ENCODE results near the gene ROBO1.

GRCh38 chr3:79125313-79125984, 642.3 kb downstream of the ROBO1 start:
- TF ChIP-seq CTCF (IDR thresholded peaks at IDR 0.05) (no peak), POLR2A (IDR thresholded peaks at IDR 0.05) (no peak)
